SH-SY5Y (cell line): ENCODE data around the gene ARHGAP15.

ENCODE experiments used
- GATA2 ChIP-seq: IDR thresholded peaks from 2 replicates; pipeline ENCODE4 v1.6.1; 2011; ENCODE audit warnings: mild to moderate bottlenecking, low read depth, low read length
- GATA3 ChIP-seq: IDR thresholded peaks from 2 replicates; pipeline ENCODE4 v1.6.1; 2011; ENCODE audit warnings: low read depth, mild to moderate bottlenecking, low read length, moderate library complexity

DNA sequence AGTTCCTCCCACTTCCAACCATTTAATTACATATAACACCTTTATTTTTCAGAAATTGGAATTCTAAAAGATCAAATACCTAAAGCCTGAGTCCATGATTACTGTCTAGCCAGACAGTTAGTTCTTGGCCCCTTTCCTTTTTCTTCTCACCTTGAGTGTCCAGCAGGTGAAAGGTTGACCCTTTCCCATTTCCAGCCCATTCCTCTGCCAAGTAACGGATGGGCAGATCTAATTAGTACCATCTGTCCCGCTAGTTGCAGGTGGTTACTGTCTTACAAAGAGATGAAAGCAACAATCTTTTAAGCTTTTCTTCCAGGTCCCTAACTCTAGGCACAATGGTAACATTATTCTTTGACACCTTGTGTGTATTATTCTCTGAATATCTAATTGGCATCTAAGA, 506.7 kb downstream of the ARHGAP15 start:
- no peak for TF ChIP-seq GATA2
- no peak for TF ChIP-seq GATA3
